Mesodermal cell (in vitro differentiated cells): Measurements from ENCODE around the gene ANKH.

ENCODE experiments used
- H3K27ac ChIP-seq: 2 replicates; pipeline ENCODE4 v1.7.0; 2013; ENCODE audit warnings: mild to moderate bottlenecking, low read depth, low read length, moderate library complexity; ENCODE audit not compliant: severe bottlenecking
- H3K36me3 ChIP-seq: 2 replicates; pipeline ENCODE4 v1.7.1; 2013; ENCODE audit warnings: mild to moderate bottlenecking, low read length, moderate library complexity; ENCODE audit not compliant: control insufficient read depth, insufficient read depth
- H3K4me1 ChIP-seq: one replicate; pipeline ENCODE4 v1.7.1; 2013; ENCODE audit warnings: mild to moderate bottlenecking, low read length; ENCODE audit not compliant: insufficient read depth, control insufficient read depth, poor library complexity, severe bottlenecking
- H3K4me3 ChIP-seq: 2 replicates; pipeline ENCODE4 v1.7.0; 2013; ENCODE audit warnings: low read length, control low read depth, mild to moderate bottlenecking; ENCODE audit not compliant: insufficient read depth, poor library complexity, severe bottlenecking; ENCODE audit errors: extremely low read depth
- H3K9me3 ChIP-seq: 2 replicates; pipeline ENCODE4 v1.7.1; 2013; ENCODE audit warnings: mild to moderate bottlenecking, low read length, moderate library complexity; ENCODE audit not compliant: control insufficient read depth
- WGBS, 2 experiments: methylation state at CpG; one replicate each; pipeline ENCODE4 v1.1.5; 2013; ENCODE audit warnings: missing lambda C conversion rate in 2 of 2; ENCODE audit not compliant: insufficient coverage in 2 of 2; 5-methylcytosine and 5-hydroxymethylcytosine counted together

Gene ANKH

GRCh38 chr5:14726066-14726838 lies 145.3 kb downstream of the ANKH start:
- no peaks in the 10 kb centered on the region for H3K36me3 ChIP-seq
- H3K9me3 ChIP-seq: no peaks in the 10 kb centered on the region
- H3K4me3 ChIP-seq: no peak overlapping the region
- H3K4me1 ChIP-seq: peaks cover 24% of the 10 kb centered on the region
- no peak overlapping the region for H3K27ac ChIP-seq
- WGBS, 2 experiments: 84 to 86% methylated on average over 11 to 12 of the region's 14 CpGs

GRCh38 chr5:14724633-14725032 lies 146.9 kb downstream of the ANKH start:
- Histone ChIP-seq H3K4me1 (peaks cover 33% of the 10 kb centered on the region), H3K36me3 (no peaks in the 10 kb centered on the region), H3K27ac (no peak overlapping the region), H3K4me3 (no peak overlapping the region), H3K9me3 (no peaks in the 10 kb centered on the region)
- 94 to 96% methylated on average over 10 of the region's 10 CpGs for WGBS, 2 experiments

GRCh38 chr5:14723701-14724132 lies 147.9 kb downstream of the ANKH start:
- peaks cover 2% of the 10 kb centered on the region for H3K9me3 ChIP-seq
- no peak overlapping the region for H3K27ac ChIP-seq
- WGBS, 2 experiments: 89 to 98% methylated on average over 3 to 4 of the region's 4 CpGs
- H3K36me3 ChIP-seq: no peaks in the 10 kb centered on the region
- no peak overlapping the region for H3K4me3 ChIP-seq
- H3K4me1 ChIP-seq: peaks cover 33% of the 10 kb centered on the region

GRCh38 chr5:14722923-14723322 lies 148.7 kb downstream of the ANKH start:
- H3K9me3 ChIP-seq: peaks cover 4% of the 10 kb centered on the region
- WGBS, 2 experiments: 100% methylated on average over 1 of the region's 8 CpGs
- H3K4me1 ChIP-seq: peaks cover 27% of the 10 kb centered on the region
- no peak overlapping the region for H3K4me3 ChIP-seq
- no peaks in the 10 kb centered on the region for H3K36me3 ChIP-seq
- H3K27ac ChIP-seq: no peak overlapping the region

- H3K4me3 ChIP-seq: no peak overlapping the region
- 96% methylated on average over 3 to 5 of the region's 7 CpGs for WGBS, 2 experiments
- H3K27ac ChIP-seq: no peak overlapping the region
- H3K36me3 ChIP-seq: no peaks in the 10 kb centered on the region
- peaks cover 4% of the 10 kb centered on the region for H3K9me3 ChIP-seq
- peaks cover 23% of the 10 kb centered on the region for H3K4me1 ChIP-seq
Measured at GRCh38 chr5:14721990-14722656, 149.5 kb downstream of the ANKH start.

- H3K36me3 ChIP-seq: peaks cover 8% of the 10 kb centered on the region
- H3K27ac ChIP-seq: peak overlapping the region; percentile 60
- H3K4me3 ChIP-seq: no peak overlapping the region
- H3K4me1 ChIP-seq: peaks cover 9% of the 10 kb centered on the region
- 88 to 100% methylated on average over 2 to 3 of the region's 3 CpGs for WGBS, 2 experiments
- peaks cover 4% of the 10 kb centered on the region for H3K9me3 ChIP-seq
Measured at GRCh38 chr5:14720236-14720923, 151.2 kb downstream of the ANKH start.

- Histone ChIP-seq H3K36me3 (peaks cover 20% of the 10 kb centered on the region), H3K27ac (no peak overlapping the region), H3K4me3 (no peak overlapping the region), H3K4me1 (peaks cover 9% of the 10 kb centered on the region), H3K9me3 (peaks cover 4% of the 10 kb centered on the region)
- WGBS, 2 experiments: 100% methylated on average over 1 to 3 of the region's 5 CpGs
Measured at GRCh38 chr5:14718778-14719177, 152.8 kb downstream of the ANKH start.

GRCh38 chr5:14716755-14717752 lies 154.5 kb downstream of the ANKH start:
- Histone ChIP-seq H3K36me3 (peaks cover 35% of the 10 kb centered on the region), H3K9me3 (peaks cover 4% of the 10 kb centered on the region), H3K4me1 (peaks cover 9% of the 10 kb centered on the region), H3K4me3 (no peak overlapping the region), H3K27ac (no peak overlapping the region)
- 90 to 96% methylated on average over 5 to 8 of the region's 13 CpGs for WGBS, 2 experiments

- peaks cover 4% of the 10 kb centered on the region for H3K9me3 ChIP-seq
- H3K4me3 ChIP-seq: no peak overlapping the region
- peaks cover 5% of the 10 kb centered on the region for H3K4me1 ChIP-seq
- H3K36me3 ChIP-seq: peaks cover 49% of the 10 kb centered on the region
- 100% methylated on average over 1 of the region's 3 CpGs; no CpG with 5 or more reads in 1 of the 2 experiments for WGBS, 2 experiments
- no peak overlapping the region for H3K27ac ChIP-seq
Measured at GRCh38 chr5:14715481-14715880, 156.1 kb downstream of the ANKH start.

- Histone ChIP-seq H3K9me3 (peaks cover 4% of the 10 kb centered on the region), H3K27ac (no peak overlapping the region), H3K4me1 (no peaks in the 10 kb centered on the region), H3K36me3 (peaks cover 57% of the 10 kb centered on the region), H3K4me3 (no peak overlapping the region)
- WGBS, 2 experiments: 98% methylated on average over 4 to 6 of the region's 6 CpGs
Measured at GRCh38 chr5:14714706-14715105, 156.9 kb downstream of the ANKH start.
